ENCODE measurements around the gene HSD11B2.

HSD11B2 gene

DNA sequence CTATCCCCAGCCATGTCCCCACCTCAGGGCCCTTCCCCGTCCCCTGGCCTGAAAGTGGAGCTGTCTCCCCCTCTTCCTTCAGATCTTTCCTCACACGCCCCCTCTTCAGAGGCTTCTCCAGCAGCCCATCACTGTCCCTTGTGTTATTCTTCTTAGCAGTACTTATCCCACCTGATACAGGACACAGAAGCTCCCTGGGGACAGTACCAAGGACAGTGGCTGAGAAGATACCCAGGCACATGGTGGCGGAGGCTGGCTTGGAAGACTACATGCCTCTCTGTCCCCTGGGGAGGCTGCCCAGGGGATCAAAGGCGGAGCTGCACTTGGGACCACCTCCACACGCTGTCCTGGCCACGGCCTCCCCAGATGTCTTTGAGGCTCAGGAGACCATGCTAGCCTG, 23.9 kb downstream of the HSD11B2 start:
- no peak for DNase-seq

GRCh38 chr16:67456391-67457081, 25.6 kb downstream of the HSD11B2 start:
- peak; percentile 83 for DNase-seq

- DNase-seq, result no peak
Measured at GRCh38 chr16:67457611-67458010, 26.7 kb downstream of the HSD11B2 start.

DNA sequence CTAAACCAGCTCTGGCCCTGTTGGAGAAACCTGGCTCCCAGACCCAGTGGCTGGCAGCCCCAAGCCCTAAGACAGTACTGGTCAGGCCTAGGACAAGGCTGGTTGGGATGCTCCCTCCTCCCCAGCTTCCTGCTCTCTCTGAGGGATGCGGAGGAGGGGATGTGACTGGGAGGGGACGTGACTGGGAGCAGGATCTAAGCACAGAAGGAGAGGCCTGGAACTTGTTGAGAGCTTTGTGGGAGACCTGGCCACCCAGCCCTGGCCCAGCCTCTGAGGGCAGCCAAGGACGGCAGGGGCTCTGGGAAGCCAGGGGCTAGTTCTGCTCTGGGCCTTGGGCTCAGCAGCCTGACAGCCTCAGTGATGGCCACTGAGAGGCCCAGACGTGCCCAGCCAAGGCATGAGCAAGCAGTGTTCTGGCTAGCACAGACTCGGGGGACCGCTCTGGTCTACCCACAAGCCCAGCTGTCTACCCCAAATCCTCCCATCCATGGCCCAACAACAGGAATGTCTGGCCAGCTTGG, 27.3 kb downstream of the HSD11B2 start:
- no peak for DNase-seq

- DNase-seq, result peak; percentile 78
Measured at GRCh38 chr16:67459066-67459860, 28.3 kb downstream of the HSD11B2 start.

- DNase-seq, result no peak
Measured at GRCh38 chr16:67459861-67460150, 28.9 kb downstream of the HSD11B2 start.

DNA sequence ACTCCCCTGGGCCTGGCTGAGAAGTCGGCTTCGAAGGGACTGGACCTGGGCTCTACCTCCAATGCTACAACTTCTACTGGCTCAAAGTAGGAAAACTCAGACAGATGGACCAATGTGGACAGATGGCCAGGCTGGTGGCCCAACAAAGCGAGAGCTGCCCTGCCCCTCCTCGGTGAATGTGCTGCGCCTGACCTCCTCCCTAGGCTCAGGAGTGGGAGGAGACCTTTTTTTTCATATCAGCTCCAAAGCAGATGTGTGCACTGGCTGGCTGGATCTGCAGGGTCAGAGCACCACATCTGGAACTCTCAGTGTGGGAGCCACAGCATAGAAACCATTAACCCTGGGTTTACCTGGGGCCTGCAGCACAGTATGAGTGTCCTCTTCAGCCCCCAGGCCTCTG, 29.2 kb downstream of the HSD11B2 start:
- peak; percentile 45 for DNase-seq

DNA sequence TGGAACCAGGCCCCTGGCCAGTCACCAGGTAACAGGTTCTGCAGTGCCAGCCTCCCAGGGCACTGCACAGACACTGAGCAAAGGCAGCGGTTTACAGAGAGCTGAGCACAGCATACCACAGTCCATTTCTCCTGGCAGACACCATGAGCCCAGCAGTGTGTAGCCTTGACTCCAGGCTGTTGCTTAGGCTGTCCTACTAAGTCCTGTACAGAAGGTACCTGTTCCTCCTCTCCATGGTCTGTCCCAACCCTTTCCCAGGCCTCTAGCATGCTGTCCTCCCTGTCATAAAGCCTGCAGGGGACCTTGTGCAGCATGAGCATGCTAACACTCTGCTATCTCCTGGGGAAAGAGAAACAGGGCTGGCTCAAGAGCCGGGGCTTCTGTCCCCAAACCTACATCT, 30.0 kb downstream of the HSD11B2 start:
- DNase-seq, result no peak

GRCh38 chr16:67461600-67462278, 30.8 kb downstream of the HSD11B2 start:
- DNase-seq, result no peak

DNA sequence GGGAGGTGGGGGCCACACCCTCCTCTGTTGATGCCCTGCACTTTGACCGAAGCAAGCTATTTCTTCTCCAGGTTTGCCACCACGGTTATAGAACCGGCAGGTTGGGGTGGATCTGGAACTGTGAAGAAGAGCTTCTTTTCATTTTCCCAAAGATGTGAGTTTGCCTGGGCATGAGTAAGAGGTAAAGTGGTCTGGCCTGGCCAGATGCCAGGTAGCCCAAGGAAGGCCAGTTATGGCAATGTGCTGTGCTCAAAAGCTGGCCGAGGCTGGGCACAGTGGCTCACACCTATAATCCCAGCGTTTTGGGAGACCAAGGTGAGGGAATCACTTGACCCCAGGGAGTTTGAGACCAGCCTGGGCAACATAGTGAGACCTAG, 31.3 kb downstream of the HSD11B2 start:
- DNase-seq, result no peak

DNA sequence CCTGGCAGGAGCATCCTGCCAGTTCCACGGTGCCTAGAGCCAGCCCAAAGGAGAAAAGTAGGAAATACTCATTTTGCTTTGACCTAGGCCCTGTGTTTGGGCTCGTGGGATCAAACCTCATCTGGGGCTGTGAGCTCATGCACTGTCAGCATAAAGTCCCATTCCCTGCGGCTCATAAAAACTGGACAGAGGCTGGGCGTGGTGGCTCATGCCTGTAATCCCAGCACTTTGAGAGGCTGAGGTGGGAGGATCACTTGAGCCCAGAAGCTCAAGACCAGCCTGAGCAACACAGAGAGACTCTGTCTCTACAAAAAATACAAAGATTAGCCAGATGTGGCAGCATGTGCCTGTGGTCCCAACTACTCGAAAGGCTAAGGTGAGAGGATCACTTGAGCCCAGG, 32.1 kb downstream of the HSD11B2 start:
- no peak for DNase-seq

DNA sequence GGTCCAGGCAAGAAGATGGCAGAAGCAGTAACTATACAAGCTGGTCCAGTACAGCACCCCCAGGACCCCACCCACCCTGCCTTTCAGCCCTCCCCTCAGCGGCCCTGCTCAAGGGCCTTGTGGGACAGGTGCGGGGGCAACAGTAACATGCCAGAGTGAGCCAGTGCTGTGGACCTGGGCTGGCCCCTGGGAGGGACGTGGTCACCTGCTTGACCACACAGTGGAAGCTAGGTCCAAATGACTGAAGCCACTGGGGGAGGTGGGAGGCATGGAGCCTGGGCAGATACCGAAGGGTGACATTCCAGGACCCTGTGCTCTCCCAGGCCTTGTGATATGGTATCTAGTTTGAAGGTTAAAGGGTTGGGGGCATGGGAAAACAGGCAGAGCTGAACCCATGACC, 32.8 kb downstream of the HSD11B2 start:
- DNase-seq, result no peak

DNA sequence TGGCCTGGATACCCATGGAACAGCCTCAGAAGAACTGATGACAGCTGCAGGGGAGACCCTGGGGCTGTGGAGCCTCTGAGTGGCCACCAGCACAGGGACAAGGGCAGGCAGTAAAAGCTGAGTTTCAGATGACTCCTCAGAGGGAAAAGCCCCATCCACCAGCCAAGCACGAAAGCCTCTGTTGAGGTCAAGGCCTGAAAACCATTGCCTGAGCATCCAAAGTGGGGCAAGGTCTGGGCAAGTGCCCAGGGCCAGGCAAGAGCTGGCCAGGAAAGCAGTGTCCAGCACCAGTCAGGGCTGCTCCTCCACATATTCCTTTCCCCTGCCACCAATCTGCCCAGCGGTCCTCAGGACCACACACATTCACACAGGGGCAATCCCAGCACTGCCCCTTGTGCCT, 33.6 kb downstream of the HSD11B2 start:
- no peak for DNase-seq

DNA sequence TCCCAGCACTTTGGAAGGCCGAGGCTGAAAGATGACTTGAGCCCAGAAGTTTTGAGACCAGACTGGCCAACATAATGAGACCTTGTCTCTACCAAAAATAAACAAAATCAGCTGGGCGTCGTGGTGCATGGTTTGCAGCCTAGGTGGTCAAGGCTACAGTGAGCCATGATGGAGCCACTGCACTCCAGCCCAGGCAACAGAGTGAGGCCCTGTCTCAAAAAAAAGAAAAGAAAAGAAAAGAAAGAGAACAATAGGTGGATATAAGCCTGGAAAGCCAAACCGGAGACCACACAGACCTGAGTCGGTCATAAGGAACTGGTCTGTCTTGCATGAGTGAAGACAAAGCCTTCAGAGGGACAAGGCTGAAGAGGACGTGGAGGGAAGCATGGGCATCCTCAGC, 35.7 kb downstream of the HSD11B2 start:
- DNase-seq, result no peak

DNA sequence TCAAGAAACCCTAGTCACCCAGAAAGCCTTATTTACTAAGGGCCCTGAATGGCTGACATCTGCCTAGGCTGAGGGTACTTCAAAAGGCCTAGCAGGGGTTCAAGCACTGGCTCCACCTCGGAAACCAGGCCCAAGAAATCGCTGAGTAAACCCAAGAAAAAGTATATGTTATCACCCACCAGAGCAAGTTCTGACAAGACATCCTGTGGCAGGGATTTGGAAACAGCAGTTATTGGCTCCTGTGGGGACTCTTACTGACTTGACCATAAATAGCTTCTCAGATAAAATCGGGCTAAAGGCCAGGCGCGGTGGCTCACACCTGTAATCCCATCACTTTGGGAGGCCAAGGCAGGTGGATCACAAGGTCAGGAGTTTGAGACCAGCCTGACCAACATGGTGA, 37.8 kb downstream of the HSD11B2 start:
- no peak for DNase-seq

GRCh38 chr16:67470359-67470758, 39.4 kb downstream of the HSD11B2 start:
- peak; percentile 21 for DNase-seq

DNA sequence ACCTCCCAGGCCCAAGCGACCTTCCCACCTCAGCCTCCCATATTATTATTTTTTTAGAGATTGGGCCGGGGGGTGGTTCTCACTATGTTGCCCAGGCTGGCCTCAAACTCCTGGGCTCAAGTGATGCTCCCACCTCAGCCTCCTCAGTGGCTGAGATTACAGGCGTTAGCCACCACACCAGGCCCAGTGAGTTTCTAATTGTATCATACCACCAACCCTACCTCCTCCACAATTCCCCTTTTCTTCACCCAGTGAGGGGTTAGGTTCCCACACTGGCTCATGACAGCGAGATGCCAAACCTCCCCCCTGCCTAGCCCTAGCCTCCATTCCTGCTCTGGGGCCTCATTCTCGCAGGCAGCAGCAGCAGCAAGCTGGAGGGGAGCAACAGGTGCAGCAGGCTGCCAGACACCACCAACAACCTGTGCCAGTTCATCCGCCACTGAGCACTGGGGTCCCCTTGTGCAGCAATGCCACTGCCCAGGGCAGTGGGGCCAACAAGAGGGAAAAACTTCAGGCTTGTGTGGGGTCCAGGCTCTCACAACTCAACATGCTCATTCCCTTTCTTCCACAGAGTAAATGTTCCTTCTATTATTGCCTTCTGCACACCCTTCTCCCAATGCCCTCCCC, 41.0 kb downstream of the HSD11B2 start:
- no peak for DNase-seq

- no peak for DNase-seq
Measured at GRCh38 chr16:67474551-67475455, 43.9 kb downstream of the HSD11B2 start.

GRCh38 chr16:67477960-67478554, 47.1 kb downstream of the HSD11B2 start:
- no peak for DNase-seq

- DNase-seq, result peak; percentile 90
Measured at GRCh38 chr16:67480833-67481560, 50.1 kb downstream of the HSD11B2 start, which contains the start of gene ATP6V0D1. ATP6V0D1 (minus strand) TSS chr16:67481157; CDS start chr16:67481086, 71 bp downstream.
